Measurements from ENCODE around the gene CLN3.

DNA sequence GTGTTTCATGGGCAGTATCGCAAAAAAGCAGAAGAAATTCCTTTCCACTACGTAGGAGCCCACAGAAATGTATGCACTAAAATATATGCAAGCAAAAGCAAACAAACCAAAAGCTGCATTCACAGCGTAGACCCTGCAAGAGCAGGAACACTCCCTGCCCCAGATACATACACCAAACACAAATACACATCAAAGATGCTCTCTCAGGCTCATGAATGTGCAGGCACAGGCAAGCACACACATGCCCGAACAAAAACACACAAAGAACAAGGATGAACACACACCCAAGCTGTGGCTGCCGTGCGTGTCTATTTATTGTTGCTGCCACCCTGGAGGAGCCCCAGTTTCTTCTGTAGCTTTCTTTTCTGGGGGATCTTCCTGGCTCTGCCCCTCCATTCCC is 45.2 kb upstream of the CLN3 start:
- TF ChIP-seq, protein P1, sequence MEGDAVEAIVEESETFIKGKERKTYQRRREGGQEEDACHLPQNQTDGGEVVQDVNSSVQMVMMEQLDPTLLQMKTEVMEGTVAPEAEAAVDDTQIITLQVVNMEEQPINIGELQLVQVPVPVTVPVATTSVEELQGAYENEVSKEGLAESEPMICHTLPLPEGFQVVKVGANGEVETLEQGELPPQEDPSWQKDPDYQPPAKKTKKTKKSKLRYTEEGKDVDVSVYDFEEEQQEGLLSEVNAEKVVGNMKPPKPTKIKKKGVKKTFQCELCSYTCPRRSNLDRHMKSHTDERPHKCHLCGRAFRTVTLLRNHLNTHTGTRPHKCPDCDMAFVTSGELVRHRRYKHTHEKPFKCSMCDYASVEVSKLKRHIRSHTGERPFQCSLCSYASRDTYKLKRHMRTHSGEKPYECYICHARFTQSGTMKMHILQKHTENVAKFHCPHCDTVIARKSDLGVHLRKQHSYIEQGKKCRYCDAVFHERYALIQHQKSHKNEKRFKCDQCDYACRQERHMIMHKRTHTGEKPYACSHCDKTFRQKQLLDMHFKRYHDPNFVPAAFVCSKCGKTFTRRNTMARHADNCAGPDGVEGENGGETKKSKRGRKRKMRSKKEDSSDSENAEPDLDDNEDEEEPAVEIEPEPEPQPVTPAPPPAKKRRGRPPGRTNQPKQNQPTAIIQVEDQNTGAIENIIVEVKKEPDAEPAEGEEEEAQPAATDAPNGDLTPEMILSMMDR (conservative IDR thresholded peaks at IDR 0.05) = no peak
- TF ChIP-seq ZFX (IDR thresholded peaks at IDR 0.05) = no peak

Data from C4-2B (cell line).